Suprapubic skin (tissue), 4 donors: Measurements from ENCODE around the gene DGKH. TPM values are rescaled to one million over a fixed set of nuclear protein-coding genes. Genes with fewer than 3 reads are reported as not detected.

Experiments
- DNase-seq, 2 donors: peaks; one replicate each; pipeline ENCODE4 v3.0.0-alpha.2; 2019; ENCODE audit warnings: low spot score in 2 of 2
- H3K27ac ChIP-seq: fragments of 200-600 bp; sonication (generic); one replicate; pipeline ENCODE4 v1.5.1; 2019
- H3K27me3 ChIP-seq: fragments of 200-600 bp; sonication (generic); one replicate; pipeline ENCODE4 v1.5.1; 2019
- H3K36me3 ChIP-seq: fragments of 200-600 bp; sonication (generic); one replicate; pipeline ENCODE4 v1.5.1; 2019
- H3K4me1 ChIP-seq: fragments of 200-600 bp; sonication (generic); one replicate; pipeline ENCODE4 v1.5.1; 2019
- H3K4me3 ChIP-seq: fragments of 200-600 bp; sonication (generic); one replicate; pipeline ENCODE4 v1.5.1; 2019; ENCODE audit warnings: mild to moderate bottlenecking
- H3K9me3 ChIP-seq: fragments of 200-600 bp; sonication (generic); one replicate; pipeline ENCODE4 v1.5.1; 2019
- CTCF ChIP-seq, 2 donors: fragments of 200-600 bp in 1 of 2; fragments of 450-650 bp in 1 of 2; sonication (generic) in 1 of 2; IDR thresholded peaks; one replicate each; pipeline ENCODE4 v1.5.1; 2016 to 2019; ENCODE audit warnings: antibody characterized with exemption in 2 of 2, mild to moderate bottlenecking in 1 of 2, moderate library complexity in 1 of 2
- EP300 ChIP-seq: sonication (generic); formaldehyde crosslinking; IDR thresholded peaks from one replicate; pipeline ENCODE4 v1.6.1; 2017; ENCODE audit warnings: antibody characterized with exemption
- POLR2A ChIP-seq, 2 donors: fragments of 450-650 bp; IDR thresholded peaks; one replicate each; pipeline ENCODE4 v1.6.1; 2017; ENCODE audit warnings: antibody characterized with exemption in 2 of 2, mild to moderate bottlenecking in 2 of 2, moderate library complexity in 2 of 2
- POLR2AphosphoS5 ChIP-seq, 3 donors: sonication (generic); formaldehyde crosslinking; IDR thresholded peaks; one replicate each; pipeline ENCODE4 v1.6.1; 2017; ENCODE audit warnings: antibody characterized with exemption in 3 of 3
- WGBS: methylation state at CpG from one replicate; pipeline ENCODE4 v1.1.5; 2018; 5-methylcytosine and 5-hydroxymethylcytosine counted together
- total RNA-seq, 4 donors: library from RNA; depleted of rRNA; stranded (reverse); fragments of >200 nt; gene quantifications; one replicate each; pipeline ENCODE4 v1.1.0, GENCODE V29; 2016

DGKH gene
- total RNA-seq, 4 donors from 2014 or later = 14.8 to 28.0 (median 16.9) TPM

- Histone ChIP-seq H3K27me3 (no peaks in the 10 kb centered on the region), H3K4me1 (peaks cover 9% of the 10 kb centered on the region), H3K9me3 (no peaks in the 10 kb centered on the region), H3K27ac (no peak overlapping the region), H3K4me3 (no peak overlapping the region), H3K36me3 (no peaks in the 10 kb centered on the region)
- DNase-seq = no peak
- 96% methylated on average over 2 of the region's 2 CpGs for WGBS
- TF ChIP-seq POLR2A (IDR thresholded peaks at IDR 0.05) = no peak
- TF ChIP-seq EP300 = no peak
These were observed 61.5 kb downstream of the DGKH start for GRCh38 chr13:42109957-42110356.

- TF ChIP-seq POLR2AphosphoS5 (IDR thresholded peaks at IDR 0.05) (no peak), EP300 (no peak), CTCF (IDR thresholded peaks at IDR 0.05) (peak; percentile 54 to 86), POLR2A (IDR thresholded peaks at IDR 0.05) (no peak)
- H3K4me1 ChIP-seq = peaks cover 10% of the 10 kb centered on the region
- no peaks in the 10 kb centered on the region for H3K27me3 ChIP-seq
- H3K36me3 ChIP-seq = no peaks in the 10 kb centered on the region
- H3K27ac ChIP-seq = no peak overlapping the region
- DNase-seq = no peak
- no peaks in the 10 kb centered on the region for H3K9me3 ChIP-seq
- H3K4me3 ChIP-seq = no peak overlapping the region
- 19% methylated on average over 7 of the region's 7 CpGs for WGBS
These were observed 62.1 kb downstream of the DGKH start for GRCh38 chr13:42110410-42111155.

GRCh38 chr13:42112864-42113263, 64.4 kb downstream of the DGKH start:
- 68% methylated on average over 4 of the region's 4 CpGs for WGBS
- H3K4me3 ChIP-seq = no peak overlapping the region
- DNase-seq = no peak
- TF ChIP-seq CTCF (IDR thresholded peaks at IDR 0.05) (no peak), POLR2AphosphoS5 (IDR thresholded peaks at IDR 0.05) (no peak), POLR2A (IDR thresholded peaks at IDR 0.05) (no peak), EP300 (no peak)
- H3K27me3 ChIP-seq = no peaks in the 10 kb centered on the region
- H3K9me3 ChIP-seq = no peaks in the 10 kb centered on the region
- H3K36me3 ChIP-seq = no peaks in the 10 kb centered on the region
- H3K27ac ChIP-seq = no peak overlapping the region
- peaks cover 10% of the 10 kb centered on the region for H3K4me1 ChIP-seq

GRCh38 chr13:42113478-42113877, 65.0 kb downstream of the DGKH start:
- H3K4me3 ChIP-seq = no peak overlapping the region
- no peak for TF ChIP-seq CTCF (IDR thresholded peaks at IDR 0.05)
- no peak for TF ChIP-seq POLR2A (IDR thresholded peaks at IDR 0.05)
- no peak for TF ChIP-seq POLR2AphosphoS5 (IDR thresholded peaks at IDR 0.05)
- no peak for TF ChIP-seq EP300
- 61% methylated on average over 5 of the region's 5 CpGs for WGBS
- no peaks in the 10 kb centered on the region for H3K9me3 ChIP-seq
- peaks cover 10% of the 10 kb centered on the region for H3K4me1 ChIP-seq
- no peaks in the 10 kb centered on the region for H3K36me3 ChIP-seq
- DNase-seq = no peak
- no peak overlapping the region for H3K27ac ChIP-seq
- H3K27me3 ChIP-seq = no peaks in the 10 kb centered on the region

GRCh38 chr13:42114278-42114677, 65.8 kb downstream of the DGKH start:
- no peak for TF ChIP-seq EP300
- no peak for TF ChIP-seq POLR2AphosphoS5 (IDR thresholded peaks at IDR 0.05)
- no peak for TF ChIP-seq CTCF (IDR thresholded peaks at IDR 0.05)
- no peak for TF ChIP-seq POLR2A (IDR thresholded peaks at IDR 0.05)
- peaks cover 10% of the 10 kb centered on the region for H3K4me1 ChIP-seq
- no peak overlapping the region for H3K27ac ChIP-seq
- WGBS = 81% methylated on average over 4 of the region's 4 CpGs
- H3K36me3 ChIP-seq = no peaks in the 10 kb centered on the region
- H3K27me3 ChIP-seq = no peaks in the 10 kb centered on the region
- H3K4me3 ChIP-seq = no peak overlapping the region
- DNase-seq = no peak
- H3K9me3 ChIP-seq = no peaks in the 10 kb centered on the region
